Smooth muscle cell (in vitro differentiated cells): ENCODE data around the gene ZNF574. TPM values are rescaled to one million over a fixed set of nuclear protein-coding genes. Genes with fewer than 3 reads are reported as not detected.

ENCODE experiments used
- DNase-seq: peaks from one replicate; lab custom pipeline; 2025; ENCODE audit not compliant: unreplicated experiment; lab: John Stamatoyannopoulos, UW
- H2AFZ ChIP-seq: fragments of 200-600 bp; sonication (generic); 2 replicates; pipeline ENCODE4 v1.6.0; 2016; ENCODE audit warnings: antibody characterized with exemption, low read depth, mild to moderate bottlenecking
- H3F3A ChIP-seq: fragments of 200-600 bp; sonication (generic); 2 replicates; pipeline ENCODE4 v1.6.0; 2017; ENCODE audit warnings: antibody characterized with exemption, low read depth
- H3K27ac ChIP-seq: fragments of 200-600 bp; sonication (generic); 2 replicates; pipeline ENCODE4 v1.5.1; 2016; ENCODE audit warnings: low read depth, mild to moderate bottlenecking
- H3K27me3 ChIP-seq: fragments of 200-600 bp; sonication (generic); 2 replicates; pipeline ENCODE4 v1.6.1; 2016; ENCODE audit warnings: low read depth, mild to moderate bottlenecking
- H3K36me3 ChIP-seq: fragments of 200-600 bp; sonication (generic); 2 replicates; pipeline ENCODE4 v1.5.1; 2016; ENCODE audit warnings: low read depth
- H3K4me1 ChIP-seq: fragments of 200-600 bp; sonication (generic); 2 replicates; pipeline ENCODE4 v1.5.1; 2016; ENCODE audit warnings: low read depth
- H3K4me2 ChIP-seq: fragments of 200-600 bp; sonication (generic); 2 replicates; pipeline ENCODE4 v1.6.0; 2016; ENCODE audit warnings: mild to moderate bottlenecking
- H3K4me3 ChIP-seq: fragments of 200-600 bp; sonication (generic); 2 replicates; pipeline ENCODE4 v1.5.1; 2016; ENCODE audit warnings: mild to moderate bottlenecking
- H3K79me2 ChIP-seq: fragments of 200-600 bp; sonication (generic); 2 replicates; pipeline ENCODE4 v1.6.0; 2016; ENCODE audit warnings: low read depth, mild to moderate bottlenecking
- H3K9ac ChIP-seq: fragments of 200-600 bp; sonication (generic); 2 replicates; pipeline ENCODE4 v1.6.0; 2016; ENCODE audit warnings: low read depth
- H3K9me3 ChIP-seq: fragments of 200-600 bp; sonication (generic); replicated peaks from 2 replicates; pipeline ENCODE4 v1.5.1; 2016; ENCODE audit warnings: low read depth
- H4K20me1 ChIP-seq: fragments of 200-600 bp; sonication (generic); 2 replicates; pipeline ENCODE4 v1.6.0; 2016; ENCODE audit warnings: low read depth
- WGBS: methylation state at CpG from one replicate; pipeline ENCODE4 v1.1.7; 2016; ENCODE audit warnings: low lambda C conversion rate; 5-methylcytosine and 5-hydroxymethylcytosine counted together
- polyA plus RNA-seq: library from polyadenylated mRNA; unstranded; fragments of >200 nt; fragmentation: Nextera tagmentation; extraction: Ambion mirVana; gene quantifications from 2 replicates; pipeline ENCODE4 v1.2.1, GENCODE V29; 2016
- total RNA-seq: library from RNA; depleted of rRNA; stranded (reverse); fragments of >200 nt; gene quantifications from 2 replicates; pipeline ENCODE4 v1.2.3, GENCODE V29; 2014
- TF ChIP-seq, protein P1 (sequence below): fragments of 200-600 bp; sonication (generic); IDR thresholded peaks from 2 replicates; pipeline ENCODE4 v1.5.1; 2017; ENCODE audit warnings: borderline replicate concordance, mild to moderate bottlenecking, antibody characterized with exemption; ENCODE audit not compliant: insufficient read depth, poor library complexity, severe bottlenecking

Gene ZNF574
- total and polyA plus RNA-seq, 2 experiments from 2014 or later: 8.9 to 20.5 TPM

DNA sequence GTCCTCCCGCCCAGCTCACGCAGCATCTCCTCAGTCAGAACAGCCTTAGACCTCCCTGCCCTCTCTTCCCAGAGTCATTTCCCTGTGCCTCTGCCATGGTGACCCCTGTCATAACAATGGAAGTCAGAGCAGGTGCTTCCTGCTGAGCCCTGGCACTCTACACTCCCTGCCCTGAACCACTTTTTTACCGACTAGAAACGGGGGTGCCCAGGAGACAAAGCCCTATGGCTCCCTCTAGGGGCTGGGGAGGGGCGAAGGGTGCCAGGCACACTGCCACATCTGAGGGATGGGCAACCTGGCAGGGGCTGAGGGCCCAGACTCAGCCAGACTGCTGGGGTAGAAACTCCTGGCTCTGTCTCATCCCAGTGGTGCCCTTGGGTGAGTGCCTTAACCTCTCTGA, 16.4 kb downstream of the ZNF574 start:
- Histone ChIP-seq H3K9ac (no peak overlapping the region), H3K36me3 (no peaks in the 10 kb centered on the region), H3K4me2 (no peak overlapping the region), H3K4me3 (no peak overlapping the region), H3F3A (no peaks in the 10 kb centered on the region), H3K27ac (no peak overlapping the region), H3K4me1 (peaks cover 6% of the 10 kb centered on the region), H3K9me3 (no peaks in the 10 kb centered on the region), H3K27me3 (peaks cover 8% of the 10 kb centered on the region), H2AFZ (no peak overlapping the region), H3K79me2 (no peaks in the 10 kb centered on the region), H4K20me1 (no peaks in the 10 kb centered on the region)
- 59% methylated on average over 5 of the region's 5 CpGs for WGBS
- no peak for DNase-seq
- TF ChIP-seq, protein P1, sequence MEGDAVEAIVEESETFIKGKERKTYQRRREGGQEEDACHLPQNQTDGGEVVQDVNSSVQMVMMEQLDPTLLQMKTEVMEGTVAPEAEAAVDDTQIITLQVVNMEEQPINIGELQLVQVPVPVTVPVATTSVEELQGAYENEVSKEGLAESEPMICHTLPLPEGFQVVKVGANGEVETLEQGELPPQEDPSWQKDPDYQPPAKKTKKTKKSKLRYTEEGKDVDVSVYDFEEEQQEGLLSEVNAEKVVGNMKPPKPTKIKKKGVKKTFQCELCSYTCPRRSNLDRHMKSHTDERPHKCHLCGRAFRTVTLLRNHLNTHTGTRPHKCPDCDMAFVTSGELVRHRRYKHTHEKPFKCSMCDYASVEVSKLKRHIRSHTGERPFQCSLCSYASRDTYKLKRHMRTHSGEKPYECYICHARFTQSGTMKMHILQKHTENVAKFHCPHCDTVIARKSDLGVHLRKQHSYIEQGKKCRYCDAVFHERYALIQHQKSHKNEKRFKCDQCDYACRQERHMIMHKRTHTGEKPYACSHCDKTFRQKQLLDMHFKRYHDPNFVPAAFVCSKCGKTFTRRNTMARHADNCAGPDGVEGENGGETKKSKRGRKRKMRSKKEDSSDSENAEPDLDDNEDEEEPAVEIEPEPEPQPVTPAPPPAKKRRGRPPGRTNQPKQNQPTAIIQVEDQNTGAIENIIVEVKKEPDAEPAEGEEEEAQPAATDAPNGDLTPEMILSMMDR: peak; percentile 29

DNA sequence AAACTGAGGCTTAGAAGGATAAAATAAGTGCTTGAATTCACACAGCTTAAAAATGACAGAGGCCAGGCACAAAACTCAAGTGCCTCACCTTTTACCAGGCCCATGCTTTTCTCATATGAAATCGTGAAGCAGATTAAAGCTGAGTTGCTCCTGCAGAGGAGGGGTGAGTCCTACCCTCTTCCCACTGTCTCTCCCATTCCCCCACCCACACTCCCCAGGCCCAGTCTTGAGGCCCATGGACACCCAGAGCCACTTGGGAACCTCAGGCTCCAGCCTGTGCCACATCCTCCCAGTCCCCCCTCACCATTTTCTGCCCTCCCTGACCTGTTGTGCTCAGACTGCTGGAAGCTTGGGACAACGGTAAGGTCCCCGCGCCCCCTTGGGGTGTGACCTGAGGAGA, 17.5 kb downstream of the ZNF574 start:
- DNase-seq: no peak
- H3K27ac ChIP-seq: no peak overlapping the region
- H3K79me2 ChIP-seq: no peaks in the 10 kb centered on the region
- 89% methylated on average over 4 of the region's 4 CpGs for WGBS
- no peak overlapping the region for H3K9ac ChIP-seq
- no peaks in the 10 kb centered on the region for H3F3A ChIP-seq
- H3K27me3 ChIP-seq: peaks cover 8% of the 10 kb centered on the region
- H3K4me3 ChIP-seq: no peak overlapping the region
- no peaks in the 10 kb centered on the region for H4K20me1 ChIP-seq
- H3K36me3 ChIP-seq: no peaks in the 10 kb centered on the region
- TF ChIP-seq, protein P1: no peak
- H3K4me2 ChIP-seq: no peak overlapping the region
- no peak overlapping the region for H2AFZ ChIP-seq
- H3K9me3 ChIP-seq: no peaks in the 10 kb centered on the region
- H3K4me1 ChIP-seq: peaks cover 5% of the 10 kb centered on the region

DNA sequence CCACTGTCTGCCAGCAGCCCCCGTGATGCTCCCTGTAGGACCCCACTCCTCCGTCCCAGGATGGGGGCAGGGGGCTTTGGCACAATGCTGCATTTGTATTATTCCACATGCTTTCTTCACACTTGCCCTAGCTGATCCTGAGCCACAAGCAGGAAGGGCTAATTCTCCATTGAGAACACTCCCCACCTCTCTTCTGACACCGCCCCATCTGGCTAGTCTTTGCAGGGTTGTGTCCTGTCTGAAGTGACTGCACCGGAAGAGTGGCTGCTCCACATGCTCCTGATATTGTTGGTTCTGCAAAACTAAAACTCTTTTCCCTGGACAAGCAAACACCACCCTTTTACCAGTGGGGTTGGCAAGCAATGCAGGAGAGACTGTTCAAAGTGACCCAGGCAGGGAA, 18.0 kb downstream of the ZNF574 start:
- H3K27ac ChIP-seq: no peak overlapping the region
- H3K36me3 ChIP-seq: no peaks in the 10 kb centered on the region
- no peak overlapping the region for H3K4me3 ChIP-seq
- H3F3A ChIP-seq: no peaks in the 10 kb centered on the region
- whole genome bisulfite sequencing: 85% methylated on average over 4 of the region's 4 CpGs
- peaks cover 1% of the 10 kb centered on the region for H3K4me1 ChIP-seq
- H3K79me2 ChIP-seq: no peaks in the 10 kb centered on the region
- no peak overlapping the region for H3K4me2 ChIP-seq
- H3K9ac ChIP-seq: no peak overlapping the region
- TF ChIP-seq, protein P1: no peak
- no peaks in the 10 kb centered on the region for H3K9me3 ChIP-seq
- peaks cover 8% of the 10 kb centered on the region for H3K27me3 ChIP-seq
- no peak overlapping the region for H2AFZ ChIP-seq
- no peak for DNase-seq
- H4K20me1 ChIP-seq: no peaks in the 10 kb centered on the region

DNA sequence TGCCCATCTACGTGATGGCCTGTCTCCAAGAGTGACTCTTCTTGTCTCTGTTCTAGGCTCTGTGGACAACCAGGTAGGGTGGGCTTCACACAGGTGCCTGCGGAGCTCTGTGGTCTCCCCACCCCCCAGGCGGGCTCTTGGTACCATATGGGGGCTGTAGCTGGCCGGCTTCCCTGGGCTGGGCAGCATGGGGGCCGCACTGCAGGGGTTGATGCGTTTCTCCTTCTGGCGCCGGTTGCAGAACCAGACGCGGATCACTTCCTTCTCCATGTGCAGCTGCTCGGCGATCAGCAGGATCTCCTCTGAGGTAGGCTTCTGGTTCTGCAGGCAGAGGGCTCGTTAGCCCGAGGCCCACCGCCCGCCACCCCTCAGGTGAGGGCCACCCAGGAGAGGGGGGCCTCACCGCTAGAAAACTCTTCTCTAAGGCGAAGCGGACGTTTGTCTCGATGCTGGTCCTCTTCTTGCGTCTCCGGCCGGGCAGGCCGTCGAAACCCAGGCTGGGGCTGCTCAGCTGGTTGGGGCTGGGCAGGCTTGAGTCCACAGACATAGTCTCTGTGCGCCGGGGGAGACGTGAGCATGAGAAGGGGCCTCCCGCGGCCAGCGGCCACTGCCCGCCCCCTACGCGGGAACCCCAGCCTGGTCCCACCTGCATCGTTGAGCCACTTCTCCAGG, 19.3 kb downstream of the ZNF574 start:
- TF ChIP-seq, protein P1: no peak
- H3K4me2 ChIP-seq: no peak overlapping the region
- H2AFZ ChIP-seq: no peak overlapping the region
- peaks cover 8% of the 10 kb centered on the region for H3K27me3 ChIP-seq
- no peaks in the 10 kb centered on the region for H3F3A ChIP-seq
- 92% methylated on average over 36 of the region's 36 CpGs for WGBS
- no peak for DNase-seq
- no peaks in the 10 kb centered on the region for H4K20me1 ChIP-seq
- no peaks in the 10 kb centered on the region for H3K36me3 ChIP-seq
- H3K4me3 ChIP-seq: no peak overlapping the region
- H3K79me2 ChIP-seq: no peaks in the 10 kb centered on the region
- no peaks in the 10 kb centered on the region for H3K4me1 ChIP-seq
- no peak overlapping the region for H3K27ac ChIP-seq
- no peak overlapping the region for H3K9ac ChIP-seq
- no peaks in the 10 kb centered on the region for H3K9me3 ChIP-seq
